Hippocampal formation (tissue), 2 donors: ENCODE results near the gene TNFRSF1B.

Experiments used
- DNase-seq, 2 donors: peaks; one replicate each; lab custom pipeline; 2025; lab: John Stamatoyannopoulos, UW

The TNFRSF1B gene

GRCh38 chr1:12158357-12159092 is 8.3 kb upstream of the TNFRSF1B start:
- DNase-seq: no peak

DNA sequence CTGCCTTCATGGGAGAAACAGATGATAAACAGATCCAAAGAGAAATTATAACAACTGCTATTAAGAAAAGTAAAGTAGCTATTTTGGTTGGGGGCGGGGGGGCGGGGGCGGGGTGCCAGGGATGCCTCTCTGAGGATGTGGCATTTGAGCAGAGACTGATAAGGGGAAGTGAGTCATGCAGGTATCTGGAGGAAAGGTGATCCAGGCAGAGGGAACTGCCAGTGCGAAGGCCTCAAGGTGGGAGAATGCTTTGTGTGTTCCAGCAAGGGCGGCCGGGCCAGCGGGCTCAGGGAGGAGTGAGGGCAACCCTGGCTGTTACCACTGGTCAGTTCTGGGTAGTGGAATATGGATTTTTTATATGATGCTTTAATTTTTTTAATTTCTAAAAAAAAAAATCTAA is 7.0 kb upstream of the TNFRSF1B start:
- no peak for DNase-seq

DNA sequence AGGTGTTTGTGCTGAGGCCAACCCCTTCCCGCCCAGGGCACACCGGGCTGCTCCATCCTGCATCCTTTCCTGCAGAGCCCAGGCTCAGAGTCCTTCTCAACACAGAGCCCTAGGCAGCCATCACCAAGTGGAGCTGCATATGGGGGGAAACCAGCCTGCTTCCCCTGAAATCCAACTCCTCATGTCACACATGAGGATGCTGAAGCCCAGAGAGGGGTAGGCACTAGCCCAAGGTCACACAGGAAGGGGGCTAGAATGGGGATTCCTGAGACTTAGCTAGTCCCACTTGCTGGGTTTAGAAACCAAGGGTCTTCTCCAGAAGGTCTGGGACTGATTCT is 5.5 kb upstream of the TNFRSF1B start:
- DNase-seq: no peak

DNA sequence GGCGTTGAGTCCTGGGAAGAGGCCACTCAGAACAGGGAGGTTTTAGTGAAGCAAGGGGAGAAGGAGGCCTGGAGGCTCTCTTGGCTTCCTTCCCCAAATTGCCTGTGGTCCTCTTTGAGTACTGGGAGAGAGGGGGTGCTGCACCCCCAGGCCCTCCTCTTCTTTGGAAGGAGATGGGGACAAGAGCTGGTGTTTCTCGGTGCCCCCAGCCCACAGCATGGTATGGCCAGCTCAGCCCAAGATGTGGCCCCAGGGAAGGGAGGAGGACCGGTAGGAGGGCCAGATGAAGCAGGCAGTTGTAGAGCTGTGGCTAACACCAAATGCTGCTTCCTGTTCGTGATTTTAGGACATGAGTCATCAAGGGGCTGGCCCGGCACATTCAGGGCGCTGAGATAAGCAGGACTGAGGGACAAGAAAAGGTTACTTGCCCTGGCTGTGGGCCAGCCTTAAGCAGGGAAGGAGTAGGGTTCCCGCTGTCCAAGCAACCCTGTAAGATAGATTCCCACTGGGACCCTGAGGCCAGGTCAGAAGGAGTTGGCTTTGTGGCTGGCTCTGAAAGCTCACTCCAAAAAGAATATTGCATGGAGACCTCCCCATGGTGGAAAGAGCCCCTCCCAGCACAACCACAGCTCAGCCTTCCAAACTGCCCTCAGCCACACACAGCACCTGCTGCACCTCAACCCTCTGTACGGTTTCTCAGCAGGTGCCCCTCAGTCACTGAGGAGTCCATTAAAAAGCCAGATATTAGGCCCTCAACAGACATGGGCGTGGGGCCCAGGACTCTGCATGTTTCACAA is 4.9 kb upstream of the TNFRSF1B start:
- peak in 1 of 2 donors; percentile 23 for DNase-seq

DNA sequence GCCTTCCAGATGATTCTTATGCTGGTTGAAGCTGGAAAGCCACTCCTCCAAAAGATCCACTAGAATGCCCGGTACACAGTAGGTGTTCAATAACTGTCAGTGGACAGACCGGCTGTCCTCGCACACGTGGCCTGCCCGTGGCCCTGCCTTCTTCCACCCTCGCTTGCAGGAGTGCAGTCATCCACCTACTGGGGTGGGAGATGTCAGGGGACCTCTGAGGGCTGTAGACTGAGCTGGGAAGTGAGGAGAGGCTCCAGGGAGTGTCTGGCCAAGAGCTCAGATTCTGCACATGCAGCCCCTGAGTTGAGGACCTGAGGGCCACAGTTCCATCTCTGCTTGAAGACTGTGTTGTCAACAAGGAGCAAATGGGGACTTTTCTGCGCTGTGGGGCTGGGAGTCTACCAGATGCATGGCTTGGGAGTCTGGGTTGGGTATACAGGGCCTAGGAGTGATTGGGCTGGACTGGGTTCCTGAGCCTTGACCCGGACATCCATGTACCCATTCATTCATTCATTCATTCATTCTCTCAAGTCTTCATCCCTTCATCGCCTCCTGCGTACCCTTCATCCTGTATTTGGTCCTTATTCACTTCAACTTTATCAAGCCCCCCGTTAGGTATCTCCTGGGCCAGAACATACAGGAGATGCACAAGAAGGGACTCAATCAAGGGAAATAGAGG is 4.2 kb upstream of the TNFRSF1B start:
- DNase-seq: no peak

GRCh38 chr1:12163210-12163609 is 3.6 kb upstream of the TNFRSF1B start:
- no peak for DNase-seq

DNA sequence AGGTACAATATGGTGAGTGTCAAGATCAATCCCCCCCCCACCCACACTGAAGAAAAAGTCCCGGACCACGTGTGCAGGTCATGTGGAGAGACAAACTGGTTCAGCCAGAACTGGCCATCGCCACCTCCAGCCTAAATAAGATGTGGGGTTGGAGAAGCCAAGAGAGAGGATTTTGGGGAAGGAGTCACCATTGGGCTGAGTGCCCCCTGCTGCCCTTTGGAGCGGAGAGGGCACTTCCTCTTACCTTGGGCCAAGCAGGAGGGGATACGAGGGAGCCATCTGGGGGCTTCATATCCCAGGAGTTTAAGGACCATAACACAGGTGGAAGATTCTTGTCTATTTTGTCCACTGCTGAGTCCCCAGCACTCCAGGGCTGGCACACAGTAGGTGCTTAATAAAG is 2.6 kb upstream of the TNFRSF1B start:
- DNase-seq: no peak

- DNase-seq: no peak
These were observed 1.4 kb upstream of the TNFRSF1B start for GRCh38 chr1:12165342-12165741.

DNA sequence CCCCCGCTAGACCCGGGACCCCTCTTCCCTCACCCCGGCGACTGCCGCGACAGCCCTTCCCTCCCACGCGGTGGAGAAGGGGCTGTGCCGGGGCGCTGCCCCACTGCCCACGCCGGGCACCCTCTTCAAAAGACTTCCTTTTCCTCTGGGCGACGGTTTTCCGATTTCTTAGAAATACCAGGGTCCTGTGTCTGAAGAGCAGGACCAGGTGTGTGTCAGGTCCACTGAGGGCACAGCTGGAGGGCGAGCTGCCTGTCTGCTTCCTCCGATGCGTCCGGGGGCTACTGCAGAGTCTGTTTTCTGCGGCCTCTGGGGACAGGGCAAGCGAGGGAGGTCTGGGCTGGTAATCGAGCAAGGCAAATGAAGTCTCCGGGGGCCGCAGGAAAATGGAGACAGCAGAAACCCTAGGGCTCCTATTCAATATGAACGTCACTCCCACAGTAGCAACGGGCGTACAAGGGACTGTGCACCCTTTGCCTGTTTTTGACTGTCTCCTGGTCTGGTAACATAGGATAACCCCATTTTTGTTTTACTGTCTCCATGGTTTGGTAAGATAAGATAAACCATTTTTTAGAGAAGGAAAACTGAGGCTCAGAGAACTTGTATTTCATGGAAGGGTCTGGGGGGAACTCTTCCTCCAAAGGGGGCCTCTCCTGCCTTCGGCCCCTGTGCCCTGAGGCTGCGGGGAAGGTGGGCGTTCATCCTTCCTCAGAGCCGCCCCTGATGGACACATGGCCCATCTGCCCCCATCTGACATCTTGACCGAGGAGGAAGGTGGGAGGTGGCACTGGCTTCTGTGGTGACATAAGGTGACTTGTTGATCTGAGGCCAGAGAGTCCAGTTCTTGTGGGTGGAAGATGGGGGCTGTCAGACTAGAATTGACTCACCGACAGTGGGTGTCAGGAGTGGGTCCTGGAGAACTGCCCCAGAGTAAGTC is 970 bp downstream of the TNFRSF1B start:
- no peak for DNase-seq

DNA sequence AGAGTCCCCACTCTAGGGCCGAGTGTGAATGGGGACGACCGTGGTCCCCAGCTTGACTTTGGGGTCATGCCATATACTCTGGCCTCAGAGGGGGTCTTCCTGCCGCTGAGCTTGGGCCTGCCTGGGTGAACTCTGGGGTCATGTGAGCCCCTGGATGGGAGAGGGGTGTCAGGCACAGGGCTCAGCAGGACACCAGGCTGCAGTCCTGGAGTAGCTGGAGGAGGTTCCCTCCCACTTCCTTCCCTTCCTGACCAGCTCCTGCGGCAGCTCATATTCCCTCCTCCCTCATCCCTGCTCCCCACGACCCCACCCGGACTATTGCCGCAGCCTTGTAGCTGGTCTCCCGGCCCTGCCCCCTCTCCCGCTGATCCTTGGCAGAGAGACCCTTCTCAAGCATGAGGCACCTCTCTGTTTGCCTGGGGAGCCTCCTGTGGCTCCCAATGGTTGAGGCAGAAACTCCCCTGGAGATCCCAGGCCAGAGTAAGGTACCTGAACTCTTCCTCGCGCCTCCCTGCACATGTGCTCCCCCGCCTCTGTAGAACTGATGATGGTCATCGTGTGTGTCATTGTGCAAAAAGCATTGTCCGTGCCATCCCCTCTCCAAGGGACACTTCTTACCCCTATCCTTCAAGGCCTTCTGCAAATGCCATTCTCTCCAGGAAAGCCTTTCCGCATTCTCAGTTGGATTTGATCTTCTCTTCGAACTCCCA is 1.8 kb downstream of the TNFRSF1B start:
- DNase-seq: no peak

DNA sequence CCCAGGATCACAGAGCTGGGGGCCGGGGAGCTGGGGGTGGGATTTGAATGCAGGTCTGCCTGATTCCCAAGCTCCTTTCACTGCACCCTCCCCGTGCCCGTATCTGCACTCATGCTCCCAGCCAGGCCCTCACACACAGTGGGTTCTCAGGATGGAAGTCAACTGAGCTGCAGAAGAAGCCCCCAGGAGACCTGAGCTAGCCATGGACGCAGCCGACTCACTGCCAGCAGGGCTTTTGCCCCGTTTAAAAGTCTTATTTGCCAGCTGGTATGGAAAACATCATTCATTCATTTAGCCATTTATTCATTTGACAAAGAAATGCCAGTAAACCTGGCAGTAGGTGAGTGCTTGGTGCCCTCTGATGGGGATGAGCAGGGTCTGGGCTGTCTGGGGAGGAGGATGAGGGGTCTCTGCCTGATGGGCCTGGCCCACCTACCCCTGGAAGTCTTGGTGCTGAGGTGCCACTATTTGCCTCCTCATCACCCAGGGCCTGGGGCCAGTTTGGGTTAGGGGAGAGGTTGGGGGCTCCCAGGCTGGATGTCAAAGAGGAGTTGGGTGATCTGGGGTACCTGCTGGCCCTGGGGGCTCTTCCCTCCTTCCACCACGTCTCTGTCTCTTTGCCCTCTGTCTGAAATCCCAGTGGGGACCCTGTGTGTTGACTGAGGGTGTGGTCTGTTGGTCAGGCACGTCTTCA is 2.8 kb downstream of the TNFRSF1B start:
- DNase-seq: no peak

DNA sequence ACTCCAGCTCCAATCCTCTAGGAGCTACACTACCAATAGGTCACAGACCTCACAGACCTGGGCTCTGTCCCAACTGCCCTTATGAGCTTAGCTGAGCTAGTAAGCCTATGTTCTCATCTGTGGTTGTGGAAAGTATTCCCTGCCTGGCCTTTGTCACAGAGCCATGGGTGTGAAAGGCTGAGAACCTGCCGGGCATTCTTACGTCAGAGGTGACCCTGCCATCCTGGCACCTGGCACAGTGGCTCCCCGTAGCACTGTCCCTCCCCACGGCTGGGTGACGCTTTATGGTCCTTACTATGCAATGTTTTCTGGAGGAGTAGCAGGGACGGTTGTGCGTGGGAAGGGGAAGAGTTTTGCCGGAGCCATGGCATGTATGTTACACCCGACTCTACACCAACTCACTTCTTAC is 3.5 kb downstream of the TNFRSF1B start:
- DNase-seq: no peak

GRCh38 chr1:12171206-12172041 is 4.6 kb downstream of the TNFRSF1B start:
- no peak for DNase-seq

GRCh38 chr1:12172042-12172851 is 5.5 kb downstream of the TNFRSF1B start:
- no peak for DNase-seq

GRCh38 chr1:12173041-12173509 is 6.3 kb downstream of the TNFRSF1B start:
- no peak for DNase-seq

GRCh38 chr1:12173631-12174121 is 6.9 kb downstream of the TNFRSF1B start:
- peak in 1 of 2 donors; percentile 18 for DNase-seq

- no peak for DNase-seq
These were observed 8.4 kb downstream of the TNFRSF1B start for GRCh38 chr1:12174924-12175810.
